Measurements from ENCODE around the gene NLGN3. TPM values are rescaled to one million over a fixed set of nuclear protein-coding genes. Genes with fewer than 3 reads are reported as not detected.

Gene NLGN3
- total and polyA plus RNA-seq, 5 donors: 0.75 to 1.9 (median 1.1) TPM

DNA sequence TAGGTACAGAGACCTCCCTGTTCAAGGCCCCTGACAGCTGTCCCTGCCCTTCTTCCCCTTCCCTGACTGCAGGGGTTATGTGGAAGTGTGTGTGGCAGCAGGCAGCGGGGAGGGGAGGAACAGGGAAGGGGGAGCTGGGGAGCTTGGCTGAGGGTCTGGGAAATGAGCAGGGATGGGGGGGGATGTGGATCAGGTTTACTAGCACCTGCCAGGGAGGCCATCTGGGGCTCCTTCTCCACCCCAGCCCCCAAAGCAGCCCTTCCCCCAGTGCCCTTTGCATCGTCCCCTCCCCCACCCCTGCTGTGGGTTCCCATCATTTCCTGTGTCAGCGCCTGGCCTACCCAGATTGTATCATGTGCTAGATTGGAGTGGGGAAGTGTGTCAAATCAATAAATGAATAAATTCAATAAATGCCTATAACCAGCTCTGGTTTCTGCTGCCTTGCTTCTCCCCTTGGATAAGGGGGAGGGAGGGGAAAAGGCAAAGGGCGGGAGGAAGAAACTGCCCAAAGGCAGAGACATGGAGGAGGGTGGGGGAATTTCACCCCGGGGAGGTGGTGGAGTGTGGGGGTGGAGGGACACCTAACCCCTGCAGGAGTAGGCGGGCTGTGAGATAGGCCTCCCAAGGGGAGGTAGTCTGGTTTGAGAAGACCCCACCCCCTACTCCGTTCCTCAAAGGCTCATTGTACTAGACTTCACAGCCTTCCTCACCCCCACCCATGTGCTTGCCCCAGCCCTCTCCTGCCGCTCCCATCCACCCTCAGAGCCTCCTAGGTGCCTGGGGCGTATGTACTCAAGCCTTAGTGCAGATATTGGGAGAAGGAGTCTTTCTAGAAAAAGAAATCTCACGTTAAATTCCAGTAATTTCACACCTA lies 41.3 kb upstream of the NLGN3 start:
- no peak for DNase-seq
- intact Hi-C loops (cut with DNase I): no loop called here
- no peaks in the 10 kb centered on the region for H3K9me3 ChIP-seq (ENCODE audit: control insufficient read depth, low read length)
- WGBS: 34% methylated on average over 10 of the region's 10 CpGs
- peak; percentile 47 to 48 for ATAC-seq
- no peak overlapping the region for H3K4me3 ChIP-seq (ENCODE audit: low read length)
- H3K27ac ChIP-seq (ENCODE audit: low read length): peak overlapping the region; percentile 1
- no peaks in the 10 kb centered on the region for H3K27me3 ChIP-seq (ENCODE audit: control insufficient read depth, insufficient read depth)
- no peaks in the 10 kb centered on the region for H3K4me1 ChIP-seq (ENCODE audit: control insufficient read depth, insufficient read depth, low read length)

GRCh38 chrX:71105628-71106027 lies 39.0 kb upstream of the NLGN3 start:
- 90% methylated on average over 3 of the region's 3 CpGs for WGBS
- no peak for DNase-seq
- intact Hi-C loops (cut with DNase I): no loop called here

DNA sequence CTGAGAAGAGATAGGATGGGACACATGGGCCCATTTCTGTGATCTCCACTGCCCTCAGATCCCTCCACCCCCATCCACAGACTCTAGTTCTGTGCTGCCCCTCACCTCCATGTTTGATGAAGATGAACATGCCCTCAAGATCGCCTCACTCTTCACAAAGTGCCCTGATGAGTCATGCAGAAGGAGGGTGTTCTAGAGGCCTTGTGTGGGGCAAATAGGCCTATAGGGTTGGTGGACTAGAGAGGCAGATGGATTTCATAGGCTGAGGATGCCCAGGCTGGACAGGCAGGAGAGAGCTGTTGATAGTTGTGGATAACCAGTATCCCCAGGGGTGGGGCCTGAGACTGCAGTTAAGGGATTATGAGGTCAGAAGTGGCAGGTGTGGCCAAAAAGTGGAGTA lies 38.2 kb upstream of the NLGN3 start, which contains the start of gene CXorf65:
TSS of gene CXorf65 (minus strand) at position 314 of the 400 bp plus-strand sequence. CDS start at position 130, 184 bp downstream.
- Histone ChIP-seq H3K27ac (ENCODE audit: low read length) (no peak within 1 kb of the TSS), H3K27me3 (ENCODE audit: control insufficient read depth, insufficient read depth) (no peaks in the 10 kb centered on the region), H3K4me3 (ENCODE audit: low read length) (no peak within 1 kb of the TSS), H3K9me3 (ENCODE audit: control insufficient read depth, low read length) (no peaks in the 10 kb centered on the region), H3K4me1 (ENCODE audit: control insufficient read depth, insufficient read depth, low read length) (no peaks in the 10 kb centered on the region)
- no peak for ATAC-seq
- intact Hi-C loops (cut with DNase I): no loop called here
- WGBS: 82% methylated on average over 1 of the region's 1 CpG
- DNase-seq: no peak

More at GRCh38 chrX:71105628-71106027, 39.0 kb upstream of the NLGN3 start:
- Histone ChIP-seq H3K4me3 (ENCODE audit: low read length) (no peak overlapping the region), H3K4me1 (ENCODE audit: control insufficient read depth, insufficient read depth, low read length) (no peaks in the 10 kb centered on the region), H3K27me3 (ENCODE audit: control insufficient read depth, insufficient read depth) (no peaks in the 10 kb centered on the region), H3K9me3 (ENCODE audit: control insufficient read depth, low read length) (no peaks in the 10 kb centered on the region), H3K27ac (ENCODE audit: low read length) (no peak overlapping the region)
- ATAC-seq: no peak

- H3K9me3 ChIP-seq (ENCODE audit: control insufficient read depth, low read length): no peaks in the 10 kb centered on the region
- DNase-seq: no peak
- ATAC-seq: no peak
- intact Hi-C loops (cut with DNase I): no loop called here
- 61% methylated on average over 4 of the region's 4 CpGs for WGBS
- H3K4me1 ChIP-seq (ENCODE audit: control insufficient read depth, insufficient read depth, low read length): no peaks in the 10 kb centered on the region
- no peak overlapping the region for H3K27ac ChIP-seq (ENCODE audit: low read length)
- H3K4me3 ChIP-seq (ENCODE audit: low read length): no peak overlapping the region
- no peaks in the 10 kb centered on the region for H3K27me3 ChIP-seq (ENCODE audit: control insufficient read depth, insufficient read depth)
These were observed 37.4 kb upstream of the NLGN3 start for GRCh38 chrX:71107245-71107644.

- H3K4me1 ChIP-seq (ENCODE audit: control insufficient read depth, insufficient read depth, low read length): no peaks in the 10 kb centered on the region
- H3K9me3 ChIP-seq (ENCODE audit: control insufficient read depth, low read length): no peaks in the 10 kb centered on the region
- no peak overlapping the region for H3K27ac ChIP-seq (ENCODE audit: low read length)
- ATAC-seq (no peak), DNase-seq (no peak)
- intact Hi-C loops (cut with DNase I): no loop called here
- no peak overlapping the region for H3K4me3 ChIP-seq (ENCODE audit: low read length)
- WGBS: 38% methylated on average over 9 of the region's 9 CpGs
- H3K27me3 ChIP-seq (ENCODE audit: control insufficient read depth, insufficient read depth): no peaks in the 10 kb centered on the region
These were observed 36.8 kb upstream of the NLGN3 start for GRCh38 chrX:71107762-71108360.

- no peaks in the 10 kb centered on the region for H3K4me1 ChIP-seq (ENCODE audit: control insufficient read depth, insufficient read depth, low read length)
- ATAC-seq (no peak), DNase-seq (no peak)
- H3K27me3 ChIP-seq (ENCODE audit: control insufficient read depth, insufficient read depth): no peaks in the 10 kb centered on the region
- H3K4me3 ChIP-seq (ENCODE audit: low read length): no peak overlapping the region
- intact Hi-C loops (cut with DNase I): no loop called here
- no peaks in the 10 kb centered on the region for H3K9me3 ChIP-seq (ENCODE audit: control insufficient read depth, low read length)
- 96% methylated on average over 6 of the region's 6 CpGs for WGBS
- no peak overlapping the region for H3K27ac ChIP-seq (ENCODE audit: low read length)
These were observed 35.6 kb upstream of the NLGN3 start for GRCh38 chrX:71109051-71109450.

DNA sequence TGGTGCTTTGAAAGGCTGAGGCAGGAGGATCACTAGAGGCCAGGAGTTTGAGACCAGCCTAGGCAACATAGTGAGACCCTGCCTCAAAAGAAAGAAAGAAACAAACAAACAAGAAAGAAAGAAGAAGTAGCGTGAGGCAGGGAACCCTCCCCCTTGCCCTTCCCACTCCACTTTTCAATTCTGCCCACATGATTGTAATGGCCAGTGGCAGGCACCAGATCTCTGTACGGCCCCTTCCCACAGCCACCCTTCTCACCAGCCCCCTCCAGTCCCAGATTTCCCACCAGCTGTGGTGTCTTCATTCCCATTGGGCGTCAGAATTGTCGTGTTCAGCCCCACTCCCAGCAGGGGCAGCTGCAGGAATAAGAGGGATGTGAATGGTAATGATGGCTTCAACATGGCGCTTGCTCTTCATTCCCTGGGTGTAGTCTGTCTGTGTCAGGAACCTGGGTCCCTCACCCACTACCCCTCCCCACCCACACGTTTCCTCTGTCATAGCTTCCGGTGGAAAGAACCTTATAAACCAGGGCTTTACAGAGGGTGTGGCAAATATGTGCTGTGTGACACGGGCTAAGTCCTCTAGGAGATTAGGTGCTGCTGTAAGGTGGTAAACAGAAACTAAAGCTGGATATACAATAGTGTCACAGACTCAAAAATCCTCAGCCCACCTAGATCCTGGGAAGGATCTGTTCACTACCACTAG lies 33.3 kb upstream of the NLGN3 start, which contains the start of gene IL2RG:
TSS of gene IL2RG (minus strand) at position 437 of the 703 bp plus-strand sequence. CDS start at position 399, 38 bp downstream.
- DNase-seq (no peak), ATAC-seq (peak in 1 of 2 donors; percentile 63)
- H3K4me1 ChIP-seq (ENCODE audit: control insufficient read depth, insufficient read depth, low read length): no peaks in the 10 kb centered on the region
- intact Hi-C loops (cut with DNase I): no loop called here
- WGBS: 68% methylated on average over 8 of the region's 8 CpGs
- no peaks in the 10 kb centered on the region for H3K9me3 ChIP-seq (ENCODE audit: control insufficient read depth, low read length)
- no peak within 1 kb of the TSS for H3K4me3 ChIP-seq (ENCODE audit: low read length)
- no peak within 1 kb of the TSS for H3K27ac ChIP-seq (ENCODE audit: low read length)
- no peaks in the 10 kb centered on the region for H3K27me3 ChIP-seq (ENCODE audit: control insufficient read depth, insufficient read depth)

DNA sequence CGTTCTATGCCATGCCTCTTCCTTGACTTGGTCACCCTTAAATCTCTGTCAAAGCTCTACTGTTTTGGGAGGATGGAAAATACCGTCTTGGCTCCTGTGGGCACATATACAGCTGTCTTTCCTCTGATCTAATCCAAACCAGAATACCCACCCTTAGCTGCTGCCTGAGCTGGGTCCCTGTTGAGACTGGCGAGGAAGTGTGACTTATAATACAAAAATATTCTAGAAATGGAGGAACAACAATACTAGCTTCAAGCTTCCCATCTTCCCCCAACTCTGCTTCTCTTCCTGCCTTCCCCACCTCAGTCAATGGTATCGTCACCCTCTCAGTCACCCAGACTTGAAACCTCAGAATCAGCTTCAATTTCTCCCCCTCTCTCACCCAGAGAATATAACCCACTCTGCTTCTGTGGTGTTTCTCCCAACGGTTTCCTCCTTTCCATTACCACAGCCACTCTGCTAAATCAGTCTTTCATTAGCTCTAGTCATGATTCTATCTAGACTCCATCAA lies 32.7 kb upstream of the NLGN3 start:
- no peak overlapping the region for H3K27ac ChIP-seq (ENCODE audit: low read length)

DNA sequence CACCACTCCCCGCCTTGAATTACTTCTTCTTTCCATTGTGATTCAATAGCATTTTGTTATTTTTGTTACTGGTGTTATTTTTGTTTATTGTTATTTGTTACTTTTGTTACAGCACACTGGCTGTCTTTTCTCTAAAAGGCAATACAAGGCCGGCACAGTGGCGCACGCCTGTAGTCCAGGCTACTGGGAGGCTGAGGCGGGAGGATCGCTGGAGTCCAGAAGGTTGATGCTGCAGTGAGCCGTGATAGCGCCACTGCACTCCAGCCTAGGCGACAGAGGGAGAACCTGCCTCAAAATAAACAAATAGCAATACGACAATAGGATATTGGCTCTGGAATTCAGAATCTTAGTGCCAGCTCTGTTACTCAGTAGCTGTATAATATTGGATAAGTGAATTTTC lies 27.3 kb upstream of the NLGN3 start:
- Histone ChIP-seq H3K4me1 (ENCODE audit: control insufficient read depth, insufficient read depth, low read length) (no peaks in the 10 kb centered on the region), H3K9me3 (ENCODE audit: control insufficient read depth, low read length) (no peaks in the 10 kb centered on the region), H3K27ac (ENCODE audit: low read length) (no peak overlapping the region), H3K4me3 (ENCODE audit: low read length) (no peak overlapping the region), H3K27me3 (ENCODE audit: control insufficient read depth, insufficient read depth) (no peaks in the 10 kb centered on the region)
- ATAC-seq (no peak), DNase-seq (no peak)
- 83% methylated on average over 10 of the region's 10 CpGs for WGBS
- intact Hi-C loops (cut with DNase I): no loop called here

More for the DNA sequence above, 32.7 kb upstream of the NLGN3 start:
- Histone ChIP-seq H3K9me3 (ENCODE audit: control insufficient read depth, low read length) (no peaks in the 10 kb centered on the region), H3K4me3 (ENCODE audit: low read length) (no peak overlapping the region), H3K4me1 (ENCODE audit: control insufficient read depth, insufficient read depth, low read length) (no peaks in the 10 kb centered on the region), H3K27me3 (ENCODE audit: control insufficient read depth, insufficient read depth) (no peaks in the 10 kb centered on the region)
- intact Hi-C loops (cut with DNase I): no loop called here
- ATAC-seq (no peak), DNase-seq (no peak)
- 70% methylated on average over 5 of the region's 5 CpGs for WGBS

- Histone ChIP-seq H3K4me1 (ENCODE audit: control insufficient read depth, insufficient read depth, low read length) (no peaks in the 10 kb centered on the region), H3K27ac (ENCODE audit: low read length) (peak within 1 kb of the TSS; percentile 86), H3K9me3 (ENCODE audit: control insufficient read depth, low read length) (no peaks in the 10 kb centered on the region), H3K27me3 (ENCODE audit: control insufficient read depth, insufficient read depth) (no peaks in the 10 kb centered on the region), H3K4me3 (ENCODE audit: low read length) (peak within 1 kb of the TSS; percentile 95)
- DNase-seq (peak; percentile 85 to 95 (median 95)), ATAC-seq (peak; percentile 98 to 99)
- 2% methylated on average over 56 of the region's 56 CpGs for WGBS
- intact Hi-C loops (cut with DNase I): no loop called here
These were observed 26.3 kb upstream of the NLGN3 start, which contains the start of gene MED12 for GRCh38 chrX:71118032-71118984. TSS of gene MED12 (plus strand) at chrX:71118596. CDS start at chrX:71118755, 159 bp downstream.
